HG03159 (cell line): Measurements from ENCODE around the gene EGF.
"Not testable (repeated sequence)": the region's sequence is repeated elsewhere in the genome, so short reads cannot be mapped to it uniquely, and the experiment has no call there.

Experiments
- ATAC-seq: cut with Tn5 transposase; IDR thresholded peaks from one replicate; pipeline ENCODE4 v1.9.1; 2021; ENCODE audit warnings: mild to moderate bottlenecking, moderate library complexity; ENCODE audit not compliant: unreplicated experiment

Gene EGF

GRCh38 chr4:110025056-110025455, 112.4 kb downstream of the EGF start:
- no peak for ATAC-seq

GRCh38 chr4:110025718-110026117, 113.0 kb downstream of the EGF start:
- ATAC-seq: no peak

GRCh38 chr4:110032603-110033002, 119.9 kb downstream of the EGF start:
- no peak for ATAC-seq

GRCh38 chr4:110033355-110034025, 120.8 kb downstream of the EGF start:
- ATAC-seq: peak; percentile 8

GRCh38 chr4:110034026-110034393, 121.3 kb downstream of the EGF start:
- peak; percentile 98 for ATAC-seq

- not testable (repeated sequence) for ATAC-seq
Observed at GRCh38 chr4:110039164-110039563, 126.5 kb downstream of the EGF start.

GRCh38 chr4:110041735-110042134, 129.1 kb downstream of the EGF start:
- no peak for ATAC-seq

GRCh38 chr4:110042545-110043517, 130.1 kb downstream of the EGF start:
- ATAC-seq: no peak

GRCh38 chr4:110046588-110047049, 133.9 kb downstream of the EGF start:
- no peak for ATAC-seq

- ATAC-seq: peak; percentile 74
Observed at GRCh38 chr4:110049951-110050925, 137.6 kb downstream of the EGF start.

GRCh38 chr4:110055158-110055768, 142.6 kb downstream of the EGF start:
- peak; percentile 54 for ATAC-seq

- no peak for ATAC-seq
Observed at GRCh38 chr4:110058677-110059076, 146.0 kb downstream of the EGF start.

GRCh38 chr4:110059556-110060191, 147.0 kb downstream of the EGF start:
- peak; percentile 91 for ATAC-seq

GRCh38 chr4:110061076-110061475, 148.4 kb downstream of the EGF start:
- ATAC-seq: no peak
